ENCODE data around the gene USH1G.
"Not testable (repeated sequence)": the region's sequence is repeated elsewhere in the genome, so short reads cannot be mapped to it uniquely, and the experiment has no call there.

USH1G gene

DNA sequence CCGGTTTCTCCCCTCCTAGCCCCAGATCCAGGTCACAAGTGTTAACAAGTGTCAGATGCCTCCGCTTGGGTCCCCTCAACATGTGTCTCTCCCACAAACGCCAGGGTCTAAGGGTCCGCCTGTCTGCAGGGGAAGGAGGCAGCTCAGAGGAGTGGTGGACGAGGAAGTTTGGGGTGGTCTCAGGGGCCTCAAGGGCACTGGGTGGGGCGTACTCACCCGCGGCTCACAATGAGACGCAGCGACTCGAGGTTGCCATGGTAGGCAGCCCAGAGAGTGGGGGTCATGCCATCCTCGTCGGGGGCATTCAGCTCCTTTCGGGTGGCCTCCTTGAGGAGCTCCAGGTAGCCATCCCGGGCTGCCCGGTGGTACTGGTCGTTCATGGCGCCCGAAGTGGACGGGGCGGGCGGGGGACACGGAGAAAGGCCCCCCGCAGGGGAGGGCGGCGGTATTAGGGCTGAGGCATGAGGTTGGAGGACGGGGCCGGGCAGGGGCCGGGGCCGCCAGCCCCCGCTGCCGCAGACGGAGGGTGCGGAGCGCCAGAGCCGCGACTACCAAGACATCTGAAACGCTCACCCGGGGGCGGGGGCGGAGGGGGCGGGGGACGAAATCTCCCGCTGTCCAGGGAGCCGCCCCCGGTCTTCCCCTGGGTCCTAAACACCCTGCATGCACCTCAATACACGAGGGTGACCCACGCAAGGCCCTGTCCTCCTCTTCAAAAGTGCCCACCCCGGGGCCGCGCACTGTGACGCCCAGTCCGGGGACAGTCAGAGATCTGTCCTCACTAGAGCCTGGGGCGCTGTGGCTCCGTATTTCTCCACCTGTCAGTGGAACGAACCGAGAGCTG is at the start of gene USH1G:
USH1G (minus strand) TSS at position 562 of the 844 bp plus-strand sequence; CDS start at position 380, 182 bp downstream.
- DNase-seq: no peak

DNA sequence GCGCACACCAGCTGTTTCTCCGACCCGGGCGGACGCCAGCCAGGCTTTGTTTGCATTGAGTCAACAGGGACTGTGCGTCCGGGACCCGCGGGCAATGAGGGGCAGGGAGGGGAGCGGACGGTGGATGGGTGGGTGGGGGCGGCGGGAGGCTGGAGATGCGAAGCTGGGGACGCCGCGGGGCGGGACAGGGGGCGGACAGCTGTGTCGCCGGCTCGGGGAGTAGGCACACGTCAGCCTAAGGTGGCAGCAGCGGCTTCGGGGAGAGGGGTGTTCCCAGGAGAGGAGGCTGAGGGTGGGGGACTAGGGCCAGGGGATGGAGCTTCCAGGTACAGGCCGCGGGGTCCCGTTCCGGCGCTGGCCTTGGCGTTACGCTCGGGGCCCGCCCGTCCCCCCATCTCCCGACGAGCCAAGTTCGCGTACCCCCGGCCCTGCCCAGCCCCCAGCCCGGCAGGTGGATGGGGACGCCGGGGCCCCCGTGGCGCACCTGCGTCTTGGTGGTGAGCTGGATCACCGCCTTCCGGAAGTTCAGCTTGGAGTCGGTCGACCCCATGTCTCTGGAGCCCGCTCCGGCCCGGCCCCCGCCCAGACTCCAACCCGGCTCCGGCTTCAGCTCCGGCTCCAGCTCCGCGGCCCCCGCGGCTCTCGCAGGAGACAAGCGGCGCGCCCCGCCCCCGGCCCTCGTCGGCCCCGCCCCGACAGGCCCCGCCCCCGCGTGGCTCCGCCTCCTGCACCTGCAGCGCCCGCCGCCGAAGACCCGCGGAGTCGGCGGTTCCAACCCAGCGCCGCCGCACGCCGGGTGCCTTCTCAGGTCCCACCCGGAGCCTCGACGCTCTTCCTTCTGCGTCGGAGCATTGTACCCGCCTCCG is 49.3 kb upstream of the USH1G start, which contains the start of gene HID1:
HID1 (minus strand) TSS at position 653 of the 866 bp plus-strand sequence; CDS start at position 550, 103 bp downstream.
- peak; percentile 54 for DNase-seq

DNA sequence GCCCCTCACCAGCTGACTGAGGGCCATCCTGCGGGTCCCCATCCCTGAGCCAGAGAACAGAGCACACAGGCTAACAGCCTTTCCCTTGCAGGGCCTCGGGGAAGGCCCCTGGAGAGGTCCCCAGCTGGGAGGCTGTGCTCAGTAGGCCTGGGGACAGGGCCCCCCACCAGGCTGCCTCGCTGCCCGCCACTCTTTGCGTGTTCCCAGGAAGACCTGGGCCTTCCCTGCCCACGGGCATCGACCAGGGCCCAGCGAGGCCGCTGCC is 48.7 kb upstream of the USH1G start:
- no peak for DNase-seq

DNA sequence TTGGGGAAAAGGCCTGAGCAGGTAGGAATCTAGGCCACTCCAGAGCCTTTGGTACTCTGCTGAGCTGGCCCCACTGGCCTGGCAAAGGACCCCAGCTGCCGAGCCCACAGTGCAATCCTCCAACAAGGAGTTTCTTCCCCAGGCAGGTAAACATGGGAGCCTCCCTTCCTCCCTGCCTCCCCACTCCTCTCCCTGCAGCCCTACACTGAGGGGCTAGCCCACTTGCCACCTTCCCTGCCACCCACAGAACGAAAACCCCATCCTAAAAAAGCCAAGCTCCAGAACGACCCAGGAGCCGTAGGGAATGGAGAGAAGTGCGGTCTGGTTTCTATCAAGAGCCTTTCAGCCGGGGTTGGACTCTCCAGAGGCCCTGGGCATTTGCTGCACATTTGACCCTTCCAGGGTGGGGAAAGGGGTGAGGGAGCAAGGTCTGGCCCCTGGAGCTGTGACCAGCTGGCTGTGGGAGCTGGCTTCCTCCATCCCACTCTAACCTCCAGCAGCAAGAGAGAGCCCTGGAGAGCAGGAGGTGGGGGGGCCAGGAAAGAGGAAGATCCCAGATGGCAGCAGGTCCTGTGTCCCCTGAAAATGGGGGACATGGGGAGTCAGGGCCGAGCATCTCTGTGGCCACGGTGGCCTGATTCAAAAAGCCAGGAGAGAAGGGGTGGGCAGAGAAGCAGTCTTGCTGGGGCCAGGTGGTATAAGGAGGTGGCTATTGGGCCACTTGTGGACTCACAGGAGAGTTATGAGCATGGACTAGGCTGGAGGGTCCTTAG is 48.2 kb upstream of the USH1G start:
- DNase-seq: no peak

DNA sequence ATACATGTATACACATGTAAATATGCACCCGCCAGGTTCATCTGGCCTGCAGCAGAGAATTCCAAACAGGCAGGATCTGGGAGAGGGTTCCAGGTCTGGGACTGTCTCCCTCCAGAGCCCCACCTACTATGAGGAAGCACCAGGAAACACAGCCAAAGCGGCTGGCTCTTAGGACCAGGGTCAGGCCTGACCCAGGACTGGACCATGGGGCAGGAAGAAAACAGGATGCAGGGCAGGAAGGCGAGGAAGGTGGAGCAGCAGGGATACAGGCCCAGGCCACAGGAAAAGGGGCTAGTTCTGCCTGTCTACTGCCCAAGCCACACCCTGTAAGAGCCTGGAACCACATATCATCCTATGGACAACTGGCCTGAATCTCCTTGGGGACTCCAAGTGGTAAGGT is 47.3 kb upstream of the USH1G start:
- no peak for DNase-seq

DNA sequence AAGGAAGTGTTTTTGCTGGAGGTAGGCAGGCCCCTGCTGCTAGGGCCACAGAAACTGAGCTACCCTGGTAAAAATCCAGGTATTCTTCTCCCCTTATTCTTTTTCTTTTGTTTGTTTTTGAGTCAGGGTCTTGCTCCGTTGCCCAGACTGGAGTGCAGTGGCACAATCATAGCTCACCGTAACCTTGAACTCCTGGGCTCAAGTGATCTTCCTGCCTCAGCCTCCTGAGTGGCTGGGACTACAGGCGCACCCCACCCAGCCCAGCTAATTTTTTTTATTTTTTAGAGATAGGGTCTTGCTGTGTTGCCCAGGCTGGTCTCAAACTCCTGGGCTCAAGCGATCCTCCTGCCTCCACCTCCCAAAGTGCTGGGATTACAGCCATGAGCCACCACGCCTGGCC is 46.4 kb upstream of the USH1G start:
- not testable (repeated sequence) for DNase-seq

DNA sequence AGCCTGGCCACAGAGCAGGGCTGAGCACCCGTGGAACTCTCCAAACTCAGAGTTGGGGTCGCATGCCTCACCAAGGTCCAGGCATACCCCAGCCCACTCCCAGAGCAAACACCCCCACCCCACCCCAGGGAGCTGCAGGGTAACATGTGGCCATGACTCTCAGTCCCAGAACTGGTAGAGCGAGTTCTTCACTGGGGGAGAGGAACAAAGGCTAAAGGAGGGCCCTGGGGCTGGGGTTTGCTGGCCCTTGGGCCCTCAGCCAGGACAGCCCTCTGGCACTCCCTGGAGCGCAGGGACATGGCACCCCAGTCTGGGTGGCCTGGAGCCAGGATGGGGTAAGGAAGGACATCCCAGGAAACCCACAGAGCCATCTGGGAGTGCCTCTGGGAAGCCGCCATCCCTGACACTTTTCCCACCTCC is 45.3 kb upstream of the USH1G start:
- DNase-seq: no peak

DNA sequence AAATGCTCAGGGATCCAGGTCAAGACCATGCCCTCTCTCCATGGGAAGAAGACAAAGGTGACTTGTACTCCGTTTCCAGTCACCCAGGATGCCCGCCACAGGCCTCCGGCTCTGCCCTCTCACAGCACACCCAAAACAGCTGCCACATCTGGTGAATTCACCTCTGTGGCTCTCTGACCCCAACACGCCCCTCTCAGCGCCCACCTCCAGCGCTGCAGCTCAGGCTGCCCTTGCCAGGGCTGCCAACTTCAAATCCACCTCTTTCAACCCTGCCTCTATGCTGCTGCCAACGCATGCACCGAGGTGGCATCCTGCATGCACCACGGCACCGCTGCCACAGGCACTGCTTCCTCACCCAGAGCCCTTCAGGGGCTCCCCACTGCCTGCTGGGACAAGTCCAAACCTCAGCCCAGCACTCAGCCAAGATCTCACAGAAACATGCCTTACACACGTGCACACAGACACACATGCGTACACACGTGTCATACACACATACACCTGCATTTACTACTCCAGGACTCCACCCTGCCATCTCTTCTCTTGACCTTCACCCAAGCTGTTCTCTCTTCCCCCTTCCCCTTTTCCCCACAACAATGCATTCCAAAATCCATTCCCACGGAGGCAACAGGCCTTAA is 42.0 kb upstream of the USH1G start:
- DNase-seq: no peak

DNA sequence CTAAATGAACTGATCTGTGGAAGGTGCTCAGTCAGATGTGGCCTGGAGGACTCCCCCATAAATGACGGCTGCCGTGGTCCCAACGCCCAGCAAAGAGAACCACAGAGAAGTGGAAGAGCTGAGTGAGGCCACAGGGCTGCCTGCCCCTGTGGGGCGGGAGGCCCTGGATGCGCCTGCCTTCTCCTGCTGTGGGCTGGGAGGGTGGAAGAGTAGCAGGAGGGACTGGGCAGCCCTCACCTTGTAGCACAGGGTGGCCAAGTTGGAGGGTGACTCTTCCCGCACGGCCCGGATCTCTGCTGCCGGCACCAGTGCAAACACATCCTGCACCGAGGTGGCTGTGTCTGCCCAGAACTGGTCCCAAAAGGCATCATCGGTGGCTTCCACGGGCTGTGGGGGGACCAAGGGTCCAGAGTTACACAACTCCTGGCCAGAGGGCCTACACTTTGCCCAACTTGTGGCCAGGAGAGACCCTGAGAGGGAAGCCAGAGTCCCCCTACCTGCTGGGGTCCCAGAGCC is 41.2 kb upstream of the USH1G start:
- no peak for DNase-seq

DNA sequence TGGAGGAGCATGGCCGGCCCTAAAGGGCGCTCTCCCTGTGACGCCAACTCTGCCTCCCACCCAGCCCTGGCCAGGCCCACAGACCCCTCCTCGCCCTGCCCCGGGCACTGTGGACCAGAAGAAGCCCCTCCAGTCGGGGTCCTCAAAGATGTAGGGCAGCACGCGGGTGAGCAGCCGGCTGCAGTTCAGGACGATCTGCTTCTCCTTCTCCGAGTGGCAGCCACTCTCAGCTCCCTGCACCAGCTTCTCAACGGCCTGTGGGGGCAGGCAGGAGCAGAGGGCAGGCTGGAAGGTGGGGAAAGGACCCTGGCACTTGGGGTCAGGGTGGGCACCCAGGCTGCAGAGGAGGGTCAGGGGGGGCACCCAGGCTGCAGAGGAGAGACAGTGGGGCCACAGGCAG is 40.6 kb upstream of the USH1G start:
- no peak for DNase-seq

DNA sequence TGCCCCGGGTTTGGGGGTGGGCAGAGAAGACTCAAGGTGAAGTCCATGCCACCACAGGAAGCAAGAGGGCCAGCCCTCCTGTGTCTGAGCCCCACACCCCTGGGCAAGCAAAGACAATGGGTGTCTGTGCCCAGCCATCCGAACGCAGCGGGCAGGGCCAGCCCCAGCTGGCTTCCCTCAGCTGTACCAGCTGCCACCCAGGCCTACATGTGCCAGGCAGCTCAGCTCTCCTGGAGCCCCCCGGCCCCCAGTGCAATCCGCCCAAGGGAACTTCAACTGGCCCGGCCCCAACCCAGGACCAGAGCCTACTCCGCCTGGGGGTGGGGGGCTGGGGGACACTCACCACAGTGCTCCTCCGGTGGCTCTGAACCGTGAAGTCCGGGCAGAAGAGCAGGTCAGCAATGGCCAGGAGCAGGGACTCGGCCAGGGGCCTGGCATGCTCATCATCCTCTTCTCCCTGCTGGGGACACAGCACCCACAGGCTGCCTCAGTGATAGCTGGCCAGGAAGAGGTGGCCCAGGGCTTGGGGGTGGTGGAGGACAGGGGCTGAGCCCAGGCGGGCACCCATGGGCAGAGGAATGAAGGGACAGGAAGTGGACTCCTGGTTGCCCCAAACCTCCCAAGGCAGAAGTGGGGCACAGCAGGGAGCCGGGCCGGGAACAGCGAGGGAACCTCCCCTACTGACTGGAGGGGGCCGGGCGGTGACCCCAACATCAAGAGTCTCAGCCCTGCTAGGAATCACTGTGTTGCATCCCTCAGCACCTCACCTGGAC is 39.8 kb upstream of the USH1G start:
- DNase-seq: no peak

DNA sequence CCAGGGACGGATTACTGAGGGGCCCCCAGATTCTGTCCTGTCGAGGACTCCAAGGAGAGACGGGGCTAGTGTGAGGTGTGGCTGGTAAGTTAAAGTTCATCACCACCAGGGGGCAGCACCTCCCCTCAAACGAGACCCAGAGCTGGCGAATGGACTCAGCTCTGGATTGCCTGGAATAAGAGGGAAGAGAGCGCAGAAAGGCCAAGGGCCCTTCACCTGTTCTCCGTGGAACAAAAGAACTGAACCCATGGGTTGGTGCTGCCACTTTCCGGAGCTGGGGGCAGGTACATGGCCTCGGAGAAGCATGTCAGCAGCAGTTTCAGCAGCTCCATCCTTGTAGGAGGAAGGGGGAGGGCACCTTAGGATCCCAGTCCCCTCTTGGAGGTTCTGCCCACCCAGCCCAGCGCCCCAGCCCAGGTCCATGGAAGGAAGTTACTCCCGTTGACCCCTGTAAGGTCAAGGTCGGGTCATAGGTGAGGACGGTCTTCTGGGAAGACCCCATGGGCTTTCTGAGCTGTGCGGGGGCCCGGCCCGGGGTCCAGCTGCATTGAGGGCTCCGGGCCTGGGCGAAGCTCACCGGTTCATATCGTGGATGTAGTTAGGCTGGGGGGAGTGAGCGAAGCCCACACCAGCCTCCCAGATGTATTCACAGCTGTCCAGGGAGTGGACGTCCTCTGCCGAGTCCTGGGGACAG is 38.7 kb upstream of the USH1G start:
- DNase-seq: peak; percentile 77

DNA sequence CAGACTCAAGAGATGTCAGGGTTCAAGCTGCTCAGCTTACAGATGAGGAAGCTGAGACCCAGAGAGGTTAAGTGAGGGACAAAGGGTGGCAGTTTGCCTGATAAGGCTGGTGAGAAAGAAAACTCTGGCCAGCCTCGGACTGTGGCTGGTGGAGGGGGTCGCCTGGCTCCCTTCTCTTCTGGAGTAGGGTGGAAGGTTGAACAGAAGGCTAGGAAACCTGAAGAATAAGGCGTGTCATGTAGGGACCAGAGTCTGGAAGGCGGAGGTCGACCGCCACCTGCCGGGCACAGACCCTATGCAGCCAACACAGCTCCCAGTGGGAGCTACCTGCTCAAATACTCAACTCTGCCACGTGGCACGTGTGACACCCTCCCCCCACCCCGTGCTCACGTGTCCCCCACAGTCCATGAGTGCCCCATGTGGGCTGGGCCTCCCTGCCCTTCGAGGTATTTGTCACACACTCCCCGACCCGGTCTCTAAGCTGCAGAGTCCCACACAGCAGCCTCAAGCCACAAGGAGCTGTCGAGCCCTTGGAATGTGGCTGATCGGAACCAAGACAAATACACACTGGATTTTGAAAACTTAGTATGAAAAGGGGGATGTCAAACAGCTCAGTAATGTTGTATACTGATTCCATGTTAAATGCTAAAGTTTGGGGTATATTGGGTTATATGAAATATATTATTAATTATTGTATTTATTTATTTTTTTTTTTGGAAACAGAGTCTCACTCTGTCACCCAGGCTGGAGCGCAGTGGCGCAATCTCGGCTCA is 37.7 kb upstream of the USH1G start:
- DNase-seq: no peak

DNA sequence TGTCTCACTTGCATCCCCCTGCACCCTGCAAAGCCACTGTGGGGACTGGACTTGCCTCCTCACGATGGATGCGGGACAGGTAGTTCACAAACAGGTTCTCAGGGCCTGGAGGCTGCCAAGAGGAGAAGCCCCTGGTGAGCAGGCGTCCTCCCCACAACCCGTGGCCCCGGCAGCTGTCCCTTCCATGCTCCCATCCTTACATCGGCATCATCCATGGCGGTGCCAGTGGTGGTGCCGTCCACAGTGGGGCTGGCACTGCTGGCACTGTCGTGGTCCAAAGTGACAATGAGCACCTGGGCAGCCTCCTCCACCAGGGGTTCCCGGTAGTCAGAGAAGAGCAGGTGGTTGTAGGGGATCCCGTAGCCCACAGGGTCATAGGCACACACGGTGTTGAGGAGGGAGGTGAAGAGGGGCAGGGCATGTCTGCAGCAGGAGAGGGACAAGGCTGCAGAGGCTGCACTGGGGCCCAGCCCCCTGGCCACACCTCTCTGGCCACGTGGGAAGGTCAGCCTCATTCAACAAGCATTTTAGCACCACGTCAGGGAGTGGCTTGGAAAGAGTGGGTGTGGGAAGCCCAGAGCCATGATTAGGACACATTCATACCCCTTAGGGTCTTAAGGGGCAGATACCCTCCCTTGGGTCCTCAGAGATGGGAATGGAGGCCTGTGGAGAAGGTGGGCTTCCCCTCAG is 36.9 kb upstream of the USH1G start:
- DNase-seq: no peak

DNA sequence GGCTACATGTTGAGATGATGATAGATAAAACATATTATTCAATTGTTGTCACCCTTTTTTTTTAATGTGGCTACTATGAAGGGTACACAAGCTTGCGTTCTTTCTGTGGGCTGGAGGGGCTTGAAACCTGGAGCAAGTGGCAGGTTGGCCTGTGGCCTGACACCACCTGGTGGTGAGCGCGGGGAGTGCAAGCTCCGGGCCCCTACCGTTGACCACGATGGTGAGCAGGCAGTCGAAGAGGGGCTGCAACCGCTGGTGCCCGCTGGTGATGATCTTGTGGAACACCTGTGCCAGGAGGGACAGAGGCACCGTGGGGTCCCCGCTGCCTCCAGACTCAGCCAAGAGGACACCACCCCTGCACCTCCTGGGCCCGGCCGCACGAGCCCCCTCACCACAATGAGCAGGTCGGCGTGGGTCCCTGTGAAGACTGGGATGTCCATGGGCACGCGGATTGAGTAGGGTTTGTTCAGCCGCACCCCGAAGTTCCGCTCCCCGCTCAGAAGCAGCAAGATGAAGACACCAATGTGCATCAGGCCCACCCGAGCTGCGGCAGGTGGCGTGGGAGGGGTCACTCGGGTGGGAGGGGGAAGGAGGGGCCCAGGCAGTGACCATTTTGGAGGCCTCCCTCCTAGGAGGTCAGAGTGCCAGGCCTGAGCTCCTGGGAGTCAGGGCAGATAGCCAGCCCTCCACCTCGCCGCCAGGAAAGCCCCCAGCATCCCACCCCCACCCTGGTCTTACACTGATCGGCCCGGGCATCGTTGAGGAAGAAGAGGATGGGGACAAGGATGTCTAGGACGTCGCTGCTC is 35.1 kb upstream of the USH1G start:
- peak; percentile 24 for DNase-seq

DNA sequence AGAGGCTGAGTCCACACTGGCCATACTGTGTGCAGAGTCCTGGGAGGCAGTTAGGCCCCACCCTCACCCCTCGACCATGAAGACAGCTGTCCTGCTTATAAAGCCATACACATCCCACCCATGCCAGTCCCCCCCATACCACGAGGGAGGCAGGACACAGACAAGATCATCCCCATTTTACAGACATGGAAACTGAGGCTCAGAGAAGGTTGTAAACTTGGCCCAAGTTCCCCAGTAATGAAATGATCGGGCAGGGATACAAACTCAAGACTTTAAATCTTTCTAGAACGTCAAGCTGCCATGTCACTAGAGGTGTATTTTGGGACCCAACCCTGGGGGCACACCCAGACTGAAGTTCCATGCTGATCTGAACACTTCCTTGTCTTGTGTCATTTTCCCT is 33.0 kb upstream of the USH1G start:
- DNase-seq: no peak

DNA sequence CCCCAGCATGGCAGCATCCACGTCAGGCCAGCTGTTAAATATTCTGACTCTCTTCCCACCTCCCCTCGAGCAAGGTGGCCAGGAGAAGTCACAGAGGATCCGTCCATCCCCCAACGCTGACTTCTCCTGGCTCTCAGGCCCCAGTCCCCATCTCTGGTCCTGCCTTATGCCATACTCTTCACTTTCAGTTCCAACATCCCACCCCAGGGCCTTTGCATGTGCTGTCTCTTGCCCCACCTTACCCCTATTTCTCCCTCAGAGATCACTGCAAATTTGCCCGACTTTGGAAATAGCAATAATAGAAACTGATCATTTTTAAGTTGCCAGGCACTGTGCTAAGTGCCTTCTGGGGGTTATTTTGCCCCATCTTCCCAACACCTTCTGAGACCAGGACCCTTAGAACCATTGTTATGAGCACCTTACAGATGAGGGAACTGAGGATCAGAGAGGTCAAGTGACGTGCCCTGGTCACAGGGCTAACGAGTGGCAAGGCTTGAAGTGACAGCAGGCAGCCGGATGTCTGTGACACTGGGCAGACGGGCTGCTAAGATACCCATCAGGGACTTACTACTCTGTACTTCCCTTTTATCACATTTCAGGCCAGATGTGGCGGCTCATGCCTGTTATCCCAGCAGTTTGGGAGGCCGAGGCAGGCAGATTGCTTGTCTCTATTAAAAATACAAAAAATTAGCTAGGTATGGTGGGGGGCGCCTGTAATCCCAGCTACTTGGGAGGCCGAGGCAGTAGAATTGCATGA is 31.8 kb upstream of the USH1G start:
- DNase-seq: no peak

DNA sequence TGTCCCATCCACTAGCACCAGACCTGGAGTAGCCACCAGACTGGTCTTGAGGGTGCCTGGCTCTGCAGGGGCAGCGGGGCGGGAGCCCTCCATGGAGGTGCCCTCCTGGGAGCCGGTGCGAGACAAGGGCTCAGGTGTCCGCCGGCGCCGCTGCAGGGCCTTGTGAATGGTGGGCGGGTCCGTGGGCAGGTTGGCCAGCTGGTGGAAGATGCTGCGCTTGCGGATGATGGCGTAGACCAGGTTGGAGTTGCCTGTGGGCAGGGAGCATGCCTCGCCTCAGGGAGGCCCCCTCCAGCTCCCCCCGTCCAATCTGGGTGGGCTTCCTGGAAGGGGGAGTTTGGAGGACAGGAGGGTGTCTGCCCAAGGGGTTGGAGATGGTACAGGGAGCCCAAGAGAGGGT is 31.1 kb upstream of the USH1G start:
- DNase-seq: no peak

Measured in NCI-H1092 (cell line).